NCI-H2171 (cell line): ENCODE data around the gene MND1.

Source experiments
- DNase-seq: peaks from one replicate; lab custom pipeline; 2025; lab: John Stamatoyannopoulos, UW

MND1 gene

GRCh38 chr4:153346563-153346962 lies 2.1 kb downstream of the MND1 start:
- DNase-seq, result no peak

GRCh38 chr4:153347117-153347516 lies 2.6 kb downstream of the MND1 start:
- DNase-seq, result no peak

- no peak for DNase-seq
Measured at GRCh38 chr4:153348006-153348405, 3.5 kb downstream of the MND1 start.

GRCh38 chr4:153349206-153349805 lies 4.8 kb downstream of the MND1 start:
- no peak for DNase-seq

- no peak for DNase-seq
Measured at GRCh38 chr4:153362184-153362583, 17.7 kb downstream of the MND1 start.

GRCh38 chr4:153364061-153364460 lies 19.6 kb downstream of the MND1 start:
- DNase-seq, result no peak

- no peak for DNase-seq
Measured at GRCh38 chr4:153365003-153365402, 20.5 kb downstream of the MND1 start.

- no peak for DNase-seq
Measured at GRCh38 chr4:153366486-153366885, 22.0 kb downstream of the MND1 start.

- no peak for DNase-seq
Measured at GRCh38 chr4:153367092-153367491, 22.6 kb downstream of the MND1 start.

GRCh38 chr4:153369021-153369420 lies 24.5 kb downstream of the MND1 start:
- DNase-seq, result no peak

GRCh38 chr4:153371701-153372234 lies 27.3 kb downstream of the MND1 start:
- no peak for DNase-seq

GRCh38 chr4:153372967-153373562 lies 28.6 kb downstream of the MND1 start:
- no peak for DNase-seq

- DNase-seq, result no peak
Measured at GRCh38 chr4:153374442-153374841, 30.0 kb downstream of the MND1 start.

GRCh38 chr4:153375303-153375702 lies 30.8 kb downstream of the MND1 start:
- no peak for DNase-seq

- no peak for DNase-seq
Measured at GRCh38 chr4:153383131-153383530, 38.6 kb downstream of the MND1 start.

GRCh38 chr4:153384160-153384559 lies 39.7 kb downstream of the MND1 start:
- no peak for DNase-seq

- no peak for DNase-seq
Measured at GRCh38 chr4:153385784-153386183, 41.3 kb downstream of the MND1 start.

- no peak for DNase-seq
Measured at GRCh38 chr4:153387981-153388380, 43.5 kb downstream of the MND1 start.

- DNase-seq, result no peak
Measured at GRCh38 chr4:153393397-153393796, 48.9 kb downstream of the MND1 start.

- no peak for DNase-seq
Measured at GRCh38 chr4:153394945-153395344, 50.5 kb downstream of the MND1 start.

- no peak for DNase-seq
Measured at GRCh38 chr4:153398713-153399112, 54.2 kb downstream of the MND1 start.

- no peak for DNase-seq
Measured at GRCh38 chr4:153399358-153399757, 54.9 kb downstream of the MND1 start.

GRCh38 chr4:153401501-153401900 lies 57.0 kb downstream of the MND1 start:
- DNase-seq, result no peak

GRCh38 chr4:153402366-153402765 lies 57.9 kb downstream of the MND1 start:
- DNase-seq, result no peak
